ENCODE measurements around the gene CLEC18C. TPM values are rescaled to one million over a fixed set of nuclear protein-coding genes. Genes with fewer than 3 reads are reported as not detected.
"Not testable (repeated sequence)": the region's sequence is repeated elsewhere in the genome, so short reads cannot be mapped to it uniquely, and the experiment has no call there.

The CLEC18C gene
- 0.36 and 1.1 TPM in 2 replicates for total RNA-seq
- not detected in 2 replicates for polyA plus RNA-seq

GRCh38 chr16:70173212-70173837 lies at the start of gene CLEC18C:
CLEC18C (plus strand) TSS chr16:70173787; CDS start chr16:70174279, 492 bp downstream.
- not testable (repeated sequence) for H3K4me3 ChIP-seq; H3K9me3 ChIP-seq (ENCODE audit: low read depth); H3K27ac ChIP-seq; DNase-seq (ENCODE audit: low read depth in 1 of 2, low spot score in 1 of 2); H3K36me3 ChIP-seq; H3K27me3 ChIP-seq; H3K4me1 ChIP-seq (ENCODE audit: low read depth)

GRCh38 chr16:70123822-70124221 lies 49.8 kb upstream of the CLEC18C start:
- not testable (repeated sequence) for DNase-seq (ENCODE audit: low read depth in 1 of 2, low spot score in 1 of 2); H3K9me3 ChIP-seq (ENCODE audit: low read depth); H3K27ac ChIP-seq; H3K4me1 ChIP-seq (ENCODE audit: low read depth); H3K36me3 ChIP-seq; H3K27me3 ChIP-seq; H3K4me3 ChIP-seq

GRCh38 chr16:70126226-70126625 lies 47.4 kb upstream of the CLEC18C start:
- not testable (repeated sequence) for H3K27me3 ChIP-seq

GRCh38 chr16:70127706-70128105 lies 45.9 kb upstream of the CLEC18C start:
- H3K4me3 ChIP-seq, result not testable (repeated sequence)

More at GRCh38 chr16:70126226-70126625, 47.4 kb upstream of the CLEC18C start:
- not testable (repeated sequence) for H3K9me3 ChIP-seq (ENCODE audit: low read depth); DNase-seq (ENCODE audit: low read depth in 1 of 2, low spot score in 1 of 2); H3K27ac ChIP-seq; H3K4me1 ChIP-seq (ENCODE audit: low read depth); H3K4me3 ChIP-seq
- H3K36me3 ChIP-seq, result peaks cover 22% of the 10 kb centered on the region

GRCh38 chr16:70128844-70129243 lies 44.7 kb upstream of the CLEC18C start:
- not testable (repeated sequence) for H3K27ac ChIP-seq; H3K9me3 ChIP-seq (ENCODE audit: low read depth)

More at GRCh38 chr16:70127706-70128105, 45.9 kb upstream of the CLEC18C start:
- not testable (repeated sequence) for H3K4me1 ChIP-seq (ENCODE audit: low read depth); H3K27ac ChIP-seq; H3K9me3 ChIP-seq (ENCODE audit: low read depth); H3K27me3 ChIP-seq; DNase-seq (ENCODE audit: low read depth in 1 of 2, low spot score in 1 of 2)
- peaks cover 12% of the 10 kb centered on the region for H3K36me3 ChIP-seq

GRCh38 chr16:70135796-70136195 lies 37.8 kb upstream of the CLEC18C start:
- H3K4me3 ChIP-seq; H3K27me3 ChIP-seq; H3K9me3 ChIP-seq (ENCODE audit: low read depth); DNase-seq (ENCODE audit: low read depth in 1 of 2, low spot score in 1 of 2); H3K27ac ChIP-seq; H3K4me1 ChIP-seq (ENCODE audit: low read depth); H3K36me3 ChIP-seq: not testable (repeated sequence)

More at GRCh38 chr16:70128844-70129243, 44.7 kb upstream of the CLEC18C start:
- H3K27me3 ChIP-seq; DNase-seq (ENCODE audit: low read depth in 1 of 2, low spot score in 1 of 2); H3K4me1 ChIP-seq (ENCODE audit: low read depth); H3K4me3 ChIP-seq: not testable (repeated sequence)
- H3K36me3 ChIP-seq, result peaks cover 12% of the 10 kb centered on the region

- H3K36me3 ChIP-seq; H3K9me3 ChIP-seq (ENCODE audit: low read depth); H3K27me3 ChIP-seq; DNase-seq (ENCODE audit: low read depth in 1 of 2, low spot score in 1 of 2); H3K27ac ChIP-seq; H3K4me3 ChIP-seq; H3K4me1 ChIP-seq (ENCODE audit: low read depth): not testable (repeated sequence)
These were observed 37.0 kb upstream of the CLEC18C start for GRCh38 chr16:70136595-70136994.

- H3K4me1 ChIP-seq (ENCODE audit: low read depth); H3K27me3 ChIP-seq; H3K27ac ChIP-seq; DNase-seq (ENCODE audit: low read depth in 1 of 2, low spot score in 1 of 2); H3K4me3 ChIP-seq; H3K9me3 ChIP-seq (ENCODE audit: low read depth): not testable (repeated sequence)
- peaks cover 13% of the 10 kb centered on the region for H3K36me3 ChIP-seq
These were observed 30.8 kb upstream of the CLEC18C start for GRCh38 chr16:70142739-70143138.

- not testable (repeated sequence) for H3K9me3 ChIP-seq (ENCODE audit: low read depth); H3K27me3 ChIP-seq; H3K4me3 ChIP-seq; H3K27ac ChIP-seq; DNase-seq (ENCODE audit: low read depth in 1 of 2, low spot score in 1 of 2); H3K4me1 ChIP-seq (ENCODE audit: low read depth)
- peaks cover 12% of the 10 kb centered on the region for H3K36me3 ChIP-seq
These were observed 30.2 kb upstream of the CLEC18C start for GRCh38 chr16:70143231-70143895.

GRCh38 chr16:70147853-70148252 lies 25.7 kb upstream of the CLEC18C start:
- H3K4me3 ChIP-seq; H3K27ac ChIP-seq; H3K4me1 ChIP-seq (ENCODE audit: low read depth); H3K9me3 ChIP-seq (ENCODE audit: low read depth); H3K27me3 ChIP-seq; DNase-seq (ENCODE audit: low read depth in 1 of 2, low spot score in 1 of 2): not testable (repeated sequence)
- H3K36me3 ChIP-seq, result peaks cover 21% of the 10 kb centered on the region

- not testable (repeated sequence) for H3K9me3 ChIP-seq (ENCODE audit: low read depth); H3K4me3 ChIP-seq; H3K27me3 ChIP-seq; H3K27ac ChIP-seq; DNase-seq (ENCODE audit: low read depth in 1 of 2, low spot score in 1 of 2); H3K4me1 ChIP-seq (ENCODE audit: low read depth)
- peaks cover 25% of the 10 kb centered on the region for H3K36me3 ChIP-seq
These were observed 25.1 kb upstream of the CLEC18C start for GRCh38 chr16:70148453-70148852.

GRCh38 chr16:70149296-70149695 lies 24.3 kb upstream of the CLEC18C start:
- H3K27me3 ChIP-seq; DNase-seq (ENCODE audit: low read depth in 1 of 2, low spot score in 1 of 2): not testable (repeated sequence)
- peaks cover 27% of the 10 kb centered on the region for H3K36me3 ChIP-seq

More at GRCh38 chr16:70149296-70149695, 24.3 kb upstream of the CLEC18C start:
- H3K27ac ChIP-seq; H3K9me3 ChIP-seq (ENCODE audit: low read depth); H3K4me3 ChIP-seq; H3K4me1 ChIP-seq (ENCODE audit: low read depth): not testable (repeated sequence)
